ENCODE data around the gene TSC22D3. TPM values are rescaled to one million over a fixed set of nuclear protein-coding genes. Genes with fewer than 3 reads are reported as not detected.
A peak's percentile ranks its signal among the peaks of the same experiment; 100 is the strongest.

The TSC22D3 gene
- total RNA-seq, 4 donors from 2014 or later = 1,744 to 2,802 (median 2,261) TPM

DNA sequence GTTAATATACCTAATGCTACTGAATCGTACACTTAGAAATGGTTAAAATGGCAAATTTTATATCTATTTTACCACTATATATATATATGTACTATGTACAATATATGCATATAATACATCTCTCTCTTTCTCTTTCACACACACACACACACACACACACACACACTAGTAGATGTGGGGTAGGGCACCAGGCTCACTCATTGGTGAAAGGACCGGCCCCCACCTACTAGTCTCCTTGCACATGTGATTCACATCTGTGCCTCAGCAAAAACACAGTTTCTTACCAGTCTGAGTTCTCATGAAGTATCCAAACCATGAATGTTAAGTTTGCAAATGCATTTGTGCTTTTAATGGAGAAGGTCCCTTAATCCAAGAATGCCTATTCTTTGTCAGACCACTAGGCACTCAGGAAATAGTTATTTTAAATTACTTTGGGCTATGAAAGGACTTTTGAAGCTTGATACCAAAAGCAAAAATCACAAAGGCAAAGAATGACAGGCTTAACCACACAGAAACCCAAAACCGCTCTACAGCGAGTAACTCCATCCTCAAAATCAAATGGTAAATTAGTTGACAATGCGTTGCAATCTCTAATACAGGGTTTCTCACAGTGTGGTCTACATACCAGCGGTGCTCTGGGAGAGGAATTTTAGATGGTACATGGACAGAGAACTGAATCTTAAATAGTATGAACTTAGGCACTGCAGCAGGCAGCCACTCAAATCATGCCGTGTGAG, 5.8 kb downstream of the TSC22D3 start:
- Histone ChIP-seq H3K4me3 (no peak overlapping the region), H3K9me3 (no peaks in the 10 kb centered on the region), H3K4me1 (peaks cover 0 to 36% (median 0%) of the 10 kb centered on the region in 4 donors), H3K27ac (peak overlapping the region in 1 of 4 donors; percentile 24), H3K36me3 (peaks cover 0 to 6% (median 0%) of the 10 kb centered on the region in 3 donors), H3K27me3 (peaks cover 0 to 10% of the 10 kb centered on the region in 2 donors)
- no peak for DNase-seq (ENCODE audit: low spot score in 2 of 2)
- TF ChIP-seq, protein P1, sequence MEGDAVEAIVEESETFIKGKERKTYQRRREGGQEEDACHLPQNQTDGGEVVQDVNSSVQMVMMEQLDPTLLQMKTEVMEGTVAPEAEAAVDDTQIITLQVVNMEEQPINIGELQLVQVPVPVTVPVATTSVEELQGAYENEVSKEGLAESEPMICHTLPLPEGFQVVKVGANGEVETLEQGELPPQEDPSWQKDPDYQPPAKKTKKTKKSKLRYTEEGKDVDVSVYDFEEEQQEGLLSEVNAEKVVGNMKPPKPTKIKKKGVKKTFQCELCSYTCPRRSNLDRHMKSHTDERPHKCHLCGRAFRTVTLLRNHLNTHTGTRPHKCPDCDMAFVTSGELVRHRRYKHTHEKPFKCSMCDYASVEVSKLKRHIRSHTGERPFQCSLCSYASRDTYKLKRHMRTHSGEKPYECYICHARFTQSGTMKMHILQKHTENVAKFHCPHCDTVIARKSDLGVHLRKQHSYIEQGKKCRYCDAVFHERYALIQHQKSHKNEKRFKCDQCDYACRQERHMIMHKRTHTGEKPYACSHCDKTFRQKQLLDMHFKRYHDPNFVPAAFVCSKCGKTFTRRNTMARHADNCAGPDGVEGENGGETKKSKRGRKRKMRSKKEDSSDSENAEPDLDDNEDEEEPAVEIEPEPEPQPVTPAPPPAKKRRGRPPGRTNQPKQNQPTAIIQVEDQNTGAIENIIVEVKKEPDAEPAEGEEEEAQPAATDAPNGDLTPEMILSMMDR (IDR thresholded peaks at IDR 0.05) = no peak
- TF ChIP-seq EP300 (IDR thresholded peaks at IDR 0.05) (no peak), POLR2A (IDR thresholded peaks at IDR 0.05) (no peak)
- 83 to 96% methylated on average over 7 of the region's 7 CpGs for WGBS, 2 donors

DNA sequence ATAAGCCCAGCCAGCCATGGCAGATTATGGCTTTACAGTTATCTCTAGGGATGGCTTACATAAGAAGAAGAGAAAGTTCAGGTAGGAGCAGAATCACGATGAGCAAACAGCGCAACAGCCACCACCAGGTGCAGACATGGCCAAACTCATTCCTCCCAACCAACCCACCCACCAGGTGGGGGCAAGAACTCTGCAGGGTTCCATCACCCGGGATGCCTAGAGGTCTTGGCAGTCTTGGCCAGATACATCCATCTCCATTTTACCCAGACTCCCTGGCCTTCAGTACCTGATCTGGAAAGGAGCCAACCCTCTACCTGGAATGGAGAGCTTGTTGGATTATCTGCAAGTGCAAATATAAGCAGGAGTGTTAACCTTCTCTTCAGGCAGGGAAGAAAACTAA, 7.5 kb downstream of the TSC22D3 start:
- TF ChIP-seq, protein P1 (IDR thresholded peaks at IDR 0.05) = no peak
- TF ChIP-seq EP300 (IDR thresholded peaks at IDR 0.05) = no peak
- TF ChIP-seq POLR2A (IDR thresholded peaks at IDR 0.05) = no peak
- WGBS, 2 donors = 81 to 92% methylated on average over 3 of the region's 3 CpGs
- H3K27me3 ChIP-seq = peaks cover 0 to 11% of the 10 kb centered on the region in 2 donors

DNA sequence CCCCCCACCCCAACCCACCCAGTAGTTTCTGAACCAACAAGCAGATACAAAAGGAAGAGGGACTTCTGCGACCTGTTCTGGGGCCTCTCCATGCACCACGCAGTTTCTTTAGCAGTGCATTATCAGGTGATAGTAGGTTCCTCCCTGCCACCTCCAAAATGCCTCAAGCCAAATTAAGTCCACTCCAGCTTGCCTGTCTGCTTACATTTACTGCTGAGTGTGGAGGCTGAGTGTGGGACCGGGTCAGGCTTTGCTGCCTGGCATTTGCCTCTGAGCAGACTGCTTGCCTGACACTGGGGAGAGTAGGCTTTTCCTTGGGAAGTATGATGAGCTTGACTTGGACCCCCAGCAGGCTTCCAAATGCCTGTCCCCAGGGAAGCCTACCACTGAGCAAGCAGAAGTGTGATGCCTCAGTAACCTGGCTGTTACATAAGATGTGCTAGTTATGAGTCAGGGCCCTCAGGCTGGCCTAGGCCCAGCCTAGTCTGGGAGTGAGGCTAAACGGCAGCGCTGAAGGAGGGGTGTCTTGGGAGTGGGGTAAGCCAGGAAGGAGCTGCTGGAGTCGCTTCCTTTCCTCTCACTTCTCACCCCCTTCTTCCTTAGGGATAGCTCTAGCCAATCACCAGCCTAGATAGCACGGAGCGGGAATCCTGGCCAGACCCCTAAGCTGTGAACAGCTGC, 9.0 kb downstream of the TSC22D3 start:
- TF ChIP-seq, protein P1 (IDR thresholded peaks at IDR 0.05) = no peak
- TF ChIP-seq POLR2A (IDR thresholded peaks at IDR 0.05) (no peak), EP300 (IDR thresholded peaks at IDR 0.05) (peak in 1 of 2 donors; percentile 42)
- peak in 1 of 2 donors; percentile 42 for DNase-seq (ENCODE audit: low spot score in 2 of 2)
- 63 to 73% methylated on average over 6 to 8 of the region's 8 CpGs for WGBS, 2 donors
- Histone ChIP-seq H3K27ac (peak overlapping the region in 2 of 4 donors; percentile 43 to 63), H3K9me3 (no peaks in the 10 kb centered on the region), H3K27me3 (peaks cover 0 to 11% of the 10 kb centered on the region in 2 donors), H3K4me1 (peaks cover 0 to 24% (median 0%) of the 10 kb centered on the region in 4 donors), H3K4me3 (no peak overlapping the region), H3K36me3 (no peaks in the 10 kb centered on the region)

More for the DNA sequence above, 7.5 kb downstream of the TSC22D3 start:
- no peak overlapping the region for H3K27ac ChIP-seq
- peaks cover 0 to 30% (median 0%) of the 10 kb centered on the region in 4 donors for H3K4me1 ChIP-seq
- peaks cover 0 to 6% (median 0%) of the 10 kb centered on the region in 3 donors for H3K36me3 ChIP-seq
- no peak for DNase-seq (ENCODE audit: low spot score in 2 of 2)
- no peak overlapping the region for H3K4me3 ChIP-seq
- H3K9me3 ChIP-seq = no peaks in the 10 kb centered on the region

DNA sequence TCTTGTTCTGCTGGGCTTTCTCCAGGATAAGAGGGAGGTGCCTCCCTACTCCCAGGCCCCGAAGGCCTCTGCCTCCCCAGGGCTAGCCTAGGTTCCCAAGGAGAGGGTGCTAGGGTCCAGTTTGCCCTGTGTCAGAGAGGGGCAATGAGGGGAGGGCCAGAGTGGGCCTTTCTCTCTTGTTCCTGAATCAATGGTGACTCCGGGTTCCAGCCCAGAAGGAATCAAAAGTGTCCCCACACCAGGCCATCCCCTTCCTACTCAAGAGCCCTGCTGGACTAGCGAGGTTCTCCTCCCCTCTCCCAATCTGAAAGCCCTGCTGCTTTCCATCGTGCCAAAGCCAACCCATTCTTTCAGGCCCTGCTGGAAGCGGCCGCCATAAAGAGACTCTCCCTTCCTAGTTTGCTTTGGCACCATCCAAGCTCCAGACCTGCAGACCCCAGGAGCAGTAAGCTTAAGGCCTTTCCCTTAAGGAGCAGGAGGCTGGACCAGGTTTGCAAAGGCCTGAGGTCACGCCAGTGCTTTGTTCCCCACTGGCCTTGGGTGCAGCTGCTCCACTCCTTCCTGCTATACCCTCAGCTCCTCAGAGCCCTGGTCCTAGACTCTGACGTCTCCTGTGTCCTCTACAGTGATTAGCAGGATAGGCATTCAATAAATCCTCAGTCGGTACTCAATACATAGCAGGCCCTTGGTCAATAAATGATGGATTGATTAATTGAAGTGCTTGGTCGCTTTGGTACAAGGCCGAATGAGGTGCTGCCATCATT, 10.6 kb downstream of the TSC22D3 start:
- Histone ChIP-seq H3K36me3 (no peaks in the 10 kb centered on the region), H3K27me3 (peaks cover 0 to 9% of the 10 kb centered on the region in 2 donors), H3K4me1 (peaks cover 0 to 24% (median 0%) of the 10 kb centered on the region in 4 donors), H3K4me3 (no peak overlapping the region), H3K9me3 (no peaks in the 10 kb centered on the region), H3K27ac (no peak overlapping the region)
- WGBS, 2 donors = 82 to 94% methylated on average over 7 to 11 of the region's 11 CpGs
- TF ChIP-seq, protein P1 (IDR thresholded peaks at IDR 0.05) = no peak
- no peak for TF ChIP-seq EP300 (IDR thresholded peaks at IDR 0.05)
- no peak for TF ChIP-seq POLR2A (IDR thresholded peaks at IDR 0.05)
- no peak for DNase-seq (ENCODE audit: low spot score in 2 of 2)

Data from tibial nerve (tissue), 4 donors.